ENCODE data around the gene RASSF7.
"Not testable (repeated sequence)": the region's sequence is repeated elsewhere in the genome, so short reads cannot be mapped to it uniquely, and the experiment has no call there.

Gene RASSF7

DNA sequence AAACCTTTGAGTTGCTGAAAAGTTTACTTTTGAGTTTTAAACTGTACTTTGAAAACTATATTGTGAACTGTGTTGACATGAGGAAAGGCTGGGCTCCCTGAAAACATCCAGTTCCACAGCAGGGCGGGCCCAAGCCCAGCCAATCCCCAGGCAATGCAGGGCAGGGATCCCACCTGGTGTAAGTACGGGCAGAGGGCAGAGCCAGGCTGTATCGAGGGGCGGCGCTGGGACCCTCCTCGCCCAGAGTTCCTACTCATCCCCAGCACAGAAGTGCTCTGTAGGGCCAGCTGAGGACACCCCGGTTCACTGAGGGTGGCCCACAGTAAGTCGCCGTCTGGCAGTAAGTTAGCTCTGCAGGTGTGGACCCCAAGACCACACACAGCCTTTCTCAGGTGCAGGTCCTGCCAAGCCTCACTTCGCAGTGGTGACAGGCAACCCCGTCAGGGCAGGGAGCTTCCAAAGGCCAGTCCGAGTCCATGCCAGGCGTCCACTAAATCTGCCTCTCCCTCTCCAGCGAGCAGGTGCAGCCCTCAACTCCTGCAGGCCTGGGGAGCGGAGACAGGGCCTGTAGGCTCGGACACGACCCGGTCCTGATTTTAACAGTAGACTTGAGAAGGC, 6.3 kb downstream of the RASSF7 start:
- no peak for DNase-seq (ENCODE audit: low read depth in 2 of 2)

DNA sequence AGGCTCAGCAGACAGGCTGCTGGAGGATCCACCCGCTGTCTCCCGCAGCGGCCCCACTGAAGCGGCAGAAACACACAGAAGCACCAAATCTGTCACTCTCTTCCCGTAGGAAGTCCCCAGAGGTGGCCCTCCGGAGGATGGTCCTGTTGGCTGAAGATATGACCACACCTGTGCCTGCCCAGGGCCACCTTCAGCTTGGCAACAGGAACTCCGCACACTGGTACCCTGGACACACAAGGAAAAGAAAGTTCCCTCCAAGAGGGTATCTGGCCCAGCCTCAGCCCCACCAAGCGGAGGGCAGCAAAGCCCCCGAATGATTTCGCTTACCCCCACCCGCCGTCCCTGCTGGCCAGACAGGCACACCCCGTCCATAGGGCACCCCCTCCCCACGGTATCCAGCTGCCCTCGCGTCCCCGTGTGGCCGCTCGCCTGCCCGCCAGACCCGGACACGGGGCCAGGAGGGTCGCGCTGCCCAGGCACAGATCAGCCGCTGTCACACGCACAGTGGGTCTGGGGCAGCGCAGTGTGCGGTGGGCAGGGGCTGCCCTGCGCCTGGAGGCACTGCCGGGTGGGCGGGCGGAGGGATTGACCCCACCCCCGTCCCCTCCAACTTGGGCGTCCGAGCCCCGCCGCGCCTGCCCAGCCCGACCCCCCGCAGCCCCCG, 7.0 kb downstream of the RASSF7 start:
- no peak for DNase-seq (ENCODE audit: low read depth in 2 of 2)

DNA sequence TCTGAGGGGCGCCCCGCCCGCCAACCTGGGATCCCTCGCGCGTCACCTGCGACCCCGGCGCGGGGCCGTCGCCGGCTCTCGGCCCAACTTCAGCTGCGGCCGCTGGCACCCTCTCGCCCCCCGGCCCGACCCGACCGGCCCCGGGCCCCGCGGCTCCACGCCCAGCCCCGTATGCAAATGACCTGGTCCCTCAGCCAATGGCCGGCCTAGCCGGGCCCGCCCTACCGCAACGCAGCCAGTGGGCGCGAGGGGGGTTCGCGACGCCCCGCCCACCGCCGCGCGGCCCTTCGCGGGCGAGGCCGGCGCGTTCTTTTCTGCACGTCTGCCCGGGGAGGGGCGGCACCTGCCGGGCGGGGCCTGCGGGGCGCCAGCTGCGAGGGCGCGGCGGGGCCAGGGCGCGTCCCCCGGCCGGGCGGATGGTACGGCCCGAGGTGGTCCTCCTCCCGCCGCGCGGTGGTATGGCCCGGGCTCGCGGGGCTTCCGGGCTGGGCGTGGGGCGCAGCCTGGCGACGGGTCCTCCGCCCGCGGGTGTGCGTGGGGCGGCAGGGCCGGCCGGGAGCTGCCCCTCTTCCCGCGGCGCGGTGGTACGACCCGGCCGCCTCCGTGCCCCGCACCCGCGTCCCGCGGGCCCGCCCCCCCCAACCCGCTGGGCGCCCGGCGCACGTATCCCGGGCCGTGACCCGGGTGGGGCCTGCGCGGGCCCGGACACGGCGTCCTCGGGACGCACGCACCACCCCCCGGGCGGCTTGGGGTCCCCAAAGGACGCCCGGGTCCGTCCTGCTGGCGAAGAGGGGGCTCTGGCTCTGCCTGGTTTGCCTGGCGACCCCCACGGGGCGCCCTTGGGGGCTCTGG, 7.8 kb downstream of the RASSF7 start:
- peak; percentile 89 for DNase-seq (ENCODE audit: low read depth in 2 of 2)

DNA sequence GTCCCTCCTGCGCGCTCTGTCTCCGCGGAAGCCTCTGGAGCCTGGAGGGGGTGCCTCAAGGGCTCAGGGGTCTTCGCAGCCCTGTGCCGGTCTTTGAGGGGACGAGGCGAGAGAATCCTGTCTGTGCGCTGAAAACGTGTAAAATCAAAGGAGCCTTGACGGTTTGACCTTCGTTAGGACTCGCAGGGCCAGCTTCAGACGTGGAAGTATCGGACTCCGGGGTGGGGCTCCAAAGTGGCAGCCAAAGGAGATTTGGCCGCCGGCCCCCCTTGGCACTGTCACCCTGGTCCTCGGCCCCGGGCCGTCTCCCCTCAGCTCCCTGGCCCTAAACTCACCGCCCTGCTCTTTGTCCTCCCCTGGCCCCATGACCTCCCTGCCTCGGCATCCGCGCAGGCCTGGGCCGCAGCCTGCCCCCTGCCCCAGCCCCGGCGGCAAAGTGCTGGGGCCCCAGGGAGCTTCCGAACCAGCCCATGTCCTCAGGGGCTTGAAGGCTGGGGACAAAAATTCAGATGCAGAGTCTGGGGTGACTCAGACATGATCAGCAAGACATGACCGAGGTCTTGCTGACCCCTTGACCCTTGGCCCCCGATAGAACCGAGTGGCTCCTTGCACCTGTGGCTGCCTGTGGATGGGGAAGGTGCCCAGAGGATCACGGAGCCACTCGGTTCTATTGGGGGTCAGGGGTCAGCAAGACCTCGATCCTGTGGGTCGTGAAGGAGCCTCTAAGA, 8.6 kb downstream of the RASSF7 start:
- DNase-seq (ENCODE audit: low read depth in 2 of 2): no peak

DNA sequence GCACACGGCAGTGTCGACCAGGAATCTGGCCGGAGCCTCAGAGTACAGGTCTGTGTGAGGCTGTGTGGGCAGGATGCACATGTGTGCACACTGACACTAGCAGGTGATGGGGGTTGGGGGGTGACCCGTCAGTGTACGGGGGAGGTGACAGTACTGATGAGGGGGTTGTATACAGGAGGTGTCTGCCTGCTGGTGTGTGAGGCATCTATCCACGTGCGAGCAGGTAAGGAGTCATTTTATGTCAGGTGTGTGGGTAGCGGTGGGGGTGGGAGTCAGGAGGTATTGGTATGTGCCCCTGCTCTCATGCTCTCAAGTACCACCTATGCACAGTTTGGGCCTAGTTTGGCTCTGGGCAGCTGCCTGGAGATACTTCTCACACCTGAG, 11.0 kb downstream of the RASSF7 start:
- no peak for DNase-seq (ENCODE audit: low read depth in 2 of 2)

DNA sequence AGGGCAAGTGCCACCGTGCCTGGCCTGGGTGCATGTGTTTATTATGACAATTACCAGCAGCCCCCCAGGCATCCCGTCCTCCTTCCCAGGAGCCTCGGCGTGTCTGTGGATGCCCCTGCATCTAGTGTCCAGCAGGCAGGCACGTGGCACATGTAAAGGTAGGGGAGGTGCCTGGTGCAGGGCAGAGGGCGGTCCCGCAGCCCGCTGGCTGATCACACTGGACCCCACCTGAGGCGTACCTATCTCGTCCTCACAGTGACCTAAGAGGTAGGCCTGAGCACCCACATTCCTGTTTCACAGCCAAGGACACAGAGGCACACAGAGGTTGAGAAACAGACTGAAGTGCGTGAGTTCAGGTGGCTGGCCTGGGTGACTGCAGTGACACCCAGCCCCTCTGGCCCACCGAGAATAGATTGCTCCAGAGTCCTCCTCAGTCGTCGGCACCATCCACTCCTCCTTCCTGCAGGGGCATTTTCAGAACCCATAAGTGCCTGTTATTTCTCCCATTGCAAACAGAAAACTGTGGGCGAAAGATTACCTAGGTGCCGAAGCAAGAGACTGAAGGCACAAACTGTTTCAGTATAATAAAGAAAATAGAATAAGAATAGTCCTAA, 12.5 kb downstream of the RASSF7 start:
- DNase-seq (ENCODE audit: low read depth in 2 of 2): no peak

DNA sequence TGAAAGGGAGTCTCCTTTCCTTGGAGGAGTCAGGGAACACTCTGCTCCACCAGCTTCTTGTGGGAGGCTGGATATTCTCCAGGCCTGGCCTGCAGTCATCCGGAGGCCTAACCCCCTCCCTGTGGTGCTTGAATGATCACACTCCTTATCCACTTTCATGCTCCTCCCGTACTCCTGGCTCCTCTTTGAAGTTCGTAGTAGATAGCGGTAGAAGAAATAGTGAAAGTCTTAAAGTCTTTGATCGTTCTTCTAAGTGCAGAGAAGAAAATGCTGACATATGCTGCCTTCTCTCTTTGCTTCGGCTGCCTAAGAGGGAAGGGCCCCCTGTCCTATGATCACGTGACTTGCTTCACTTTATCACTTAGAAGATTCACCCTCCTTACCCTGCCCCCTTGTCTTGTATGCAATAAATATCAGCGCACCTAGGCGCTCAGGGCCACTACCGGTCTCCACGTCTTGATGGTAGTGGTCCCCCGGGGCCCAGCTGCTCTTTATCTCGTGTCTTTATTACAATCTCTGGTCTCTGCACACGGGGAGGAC, 13.3 kb downstream of the RASSF7 start:
- not testable (repeated sequence) for DNase-seq (ENCODE audit: low read depth in 2 of 2)

DNA sequence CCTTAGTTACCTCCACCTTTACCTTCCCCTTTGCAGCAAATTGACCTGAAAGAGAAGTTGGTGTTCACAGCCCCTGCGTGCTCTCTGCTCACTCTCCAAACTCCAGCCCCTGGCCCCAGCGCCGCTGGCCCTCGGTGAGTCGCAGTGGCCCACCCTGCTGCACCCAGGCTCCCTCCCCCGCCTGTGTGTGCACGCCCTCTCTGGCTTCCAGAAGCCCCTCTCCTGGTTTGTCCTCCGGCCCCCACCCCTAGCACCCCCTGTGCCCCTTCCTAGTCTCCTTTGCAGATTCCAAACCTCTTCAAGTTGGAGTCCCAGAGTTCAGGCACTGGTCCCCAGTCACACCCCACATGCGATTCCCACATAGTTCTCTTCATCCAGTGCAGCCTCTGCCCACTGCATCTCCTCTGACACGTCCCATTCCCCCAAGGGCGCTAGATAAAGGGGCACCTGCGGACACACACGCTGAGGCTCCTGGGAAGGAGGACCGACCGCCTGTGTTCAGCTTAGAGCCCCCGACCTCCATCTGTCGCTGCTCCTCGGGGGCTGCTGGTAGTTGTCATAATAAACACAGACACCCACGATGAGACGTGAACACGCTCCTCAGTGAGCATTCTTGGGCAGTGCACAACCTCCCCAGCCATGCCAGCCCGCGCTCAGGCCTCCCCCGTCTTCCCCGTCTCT, 14.0 kb downstream of the RASSF7 start:
- no peak for DNase-seq (ENCODE audit: low read depth in 2 of 2)

DNA sequence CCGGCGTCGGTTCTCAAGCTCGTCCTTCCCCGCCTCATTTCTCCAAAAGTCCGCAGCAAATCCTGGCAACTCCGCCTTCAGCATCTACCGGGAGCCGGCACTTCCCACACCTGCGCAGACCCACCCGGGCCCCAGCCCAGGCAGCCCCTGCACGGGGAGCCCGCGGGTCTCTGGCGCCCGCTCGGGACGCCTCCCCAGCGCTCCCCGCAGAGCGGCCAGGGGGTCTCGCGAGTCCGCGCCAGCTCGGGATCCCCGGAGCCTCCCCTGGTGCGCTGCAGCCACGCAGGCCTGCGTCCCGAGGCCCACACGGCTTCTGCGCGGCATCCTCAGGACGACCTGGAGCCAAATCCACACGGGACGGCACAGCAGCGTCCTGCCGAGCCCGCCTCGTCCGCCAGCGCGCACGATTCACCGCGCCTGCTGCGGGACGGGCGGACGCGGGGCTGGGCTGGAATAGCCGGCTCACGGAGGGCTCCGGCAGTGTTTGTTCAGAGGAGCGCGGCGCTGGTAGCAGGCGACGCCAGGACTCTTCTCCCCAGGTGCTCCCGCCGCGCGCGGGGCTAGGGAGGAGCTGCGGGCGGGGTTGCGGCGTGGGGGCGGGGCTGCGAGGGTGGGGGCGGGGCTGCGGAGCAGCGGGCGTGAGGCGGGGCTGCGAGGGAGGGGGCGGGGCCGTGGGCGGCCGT, 14.7 kb downstream of the RASSF7 start:
- peak; percentile 14 to 16 for DNase-seq (ENCODE audit: low read depth in 2 of 2)

DNA sequence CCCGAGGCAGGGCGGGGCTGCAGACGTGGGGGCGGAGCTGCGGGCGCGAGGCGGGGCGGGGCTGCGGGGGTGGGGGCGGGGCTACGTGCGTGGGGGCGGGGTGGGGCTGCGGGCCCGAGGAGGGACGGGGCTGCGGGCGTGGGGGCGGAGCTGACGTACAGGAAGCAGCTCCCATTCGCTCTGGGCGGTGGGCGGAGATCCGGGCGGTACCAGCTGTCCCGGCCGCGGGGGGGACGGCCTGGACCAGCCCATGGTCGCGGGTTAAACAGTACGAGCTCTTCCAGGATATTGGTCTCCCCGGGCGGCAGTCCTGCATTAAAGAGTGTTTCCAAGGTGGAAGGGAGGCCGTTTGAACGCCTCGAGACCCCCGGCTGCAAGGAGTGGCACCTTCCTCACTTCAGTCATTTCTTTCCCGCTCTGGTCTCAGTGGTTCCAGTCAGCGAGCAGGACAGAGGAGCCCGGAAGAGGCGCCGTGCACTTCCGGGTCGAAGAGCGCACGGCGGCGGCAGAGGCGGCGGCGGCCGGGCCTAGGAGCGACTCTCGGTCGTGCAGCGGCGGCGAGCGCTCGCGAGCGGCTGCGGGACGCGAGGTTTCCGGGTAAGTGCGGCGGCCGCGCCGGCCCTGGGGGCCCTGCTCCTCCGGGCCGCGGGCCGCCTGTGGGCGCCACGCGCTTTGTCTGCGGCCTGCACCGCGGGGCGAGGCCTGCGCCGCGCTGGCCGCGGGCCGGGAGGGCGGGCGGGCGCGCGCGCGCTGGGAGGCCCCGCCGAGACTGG, 15.4 kb downstream of the RASSF7 start, which contains the start of gene PHRF1:
Gene PHRF1, plus strand, starts transcription at position 475 of the 773 bp plus-strand sequence. CDS start 5,043 bp downstream, outside the sequence.
- DNase-seq (ENCODE audit: low read depth in 2 of 2): peak; percentile 83 to 85

DNA sequence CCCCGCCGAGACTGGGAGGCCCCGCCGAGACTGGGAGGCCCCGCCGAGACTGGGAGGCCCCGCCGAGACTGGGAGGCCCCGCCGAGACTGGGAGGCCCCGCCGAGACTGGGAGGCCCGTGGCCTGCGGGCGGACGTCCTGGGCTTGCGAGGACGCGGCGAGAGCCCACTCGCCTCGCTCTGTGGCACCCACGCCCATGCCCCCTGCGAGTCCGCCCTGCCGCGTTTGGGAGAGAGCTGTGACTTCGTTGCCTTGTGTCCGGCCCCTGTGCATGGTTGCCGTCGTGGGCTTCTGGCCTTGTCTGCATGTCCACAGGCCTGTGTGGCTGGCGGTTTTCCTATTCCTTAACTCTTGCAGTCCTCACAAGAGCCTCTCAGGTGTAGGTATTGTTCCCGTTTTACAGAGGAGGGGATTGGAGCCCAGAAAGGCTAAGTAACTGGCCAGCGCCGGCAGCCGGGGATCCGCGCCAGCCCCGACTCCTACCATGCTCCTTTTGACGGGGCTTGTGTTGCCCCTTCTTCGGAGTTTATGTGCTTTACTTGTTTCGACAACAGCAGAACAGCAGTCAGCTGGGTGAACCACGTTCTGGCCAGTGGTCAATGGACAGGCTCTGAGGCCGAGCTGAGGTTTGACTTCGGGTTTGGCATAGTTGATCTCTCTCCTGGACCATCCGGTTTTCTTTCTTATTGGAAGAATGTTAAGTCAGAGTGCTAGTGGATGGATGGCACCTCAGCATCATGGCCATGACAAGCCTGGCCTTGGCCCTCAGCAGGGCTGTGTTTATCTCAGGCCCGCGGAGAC, 16.2 kb downstream of the RASSF7 start:
- no peak for DNase-seq (ENCODE audit: low read depth in 2 of 2)

DNA sequence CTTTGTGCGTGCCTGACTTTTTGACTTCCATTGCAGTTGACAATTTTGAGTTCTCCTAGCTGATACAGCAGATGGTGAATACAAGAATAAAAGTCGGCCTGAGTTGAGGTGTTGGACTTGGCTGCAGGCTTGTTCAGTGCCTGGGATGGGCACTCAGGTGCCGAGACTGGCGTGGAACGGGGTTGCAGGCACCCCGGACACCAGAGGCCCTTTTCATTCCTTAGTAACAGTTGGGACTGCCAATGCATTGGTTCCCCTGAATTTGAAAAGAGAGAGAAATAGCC, 16.8 kb downstream of the RASSF7 start:
- no peak for DNase-seq (ENCODE audit: low read depth in 2 of 2)

DNA sequence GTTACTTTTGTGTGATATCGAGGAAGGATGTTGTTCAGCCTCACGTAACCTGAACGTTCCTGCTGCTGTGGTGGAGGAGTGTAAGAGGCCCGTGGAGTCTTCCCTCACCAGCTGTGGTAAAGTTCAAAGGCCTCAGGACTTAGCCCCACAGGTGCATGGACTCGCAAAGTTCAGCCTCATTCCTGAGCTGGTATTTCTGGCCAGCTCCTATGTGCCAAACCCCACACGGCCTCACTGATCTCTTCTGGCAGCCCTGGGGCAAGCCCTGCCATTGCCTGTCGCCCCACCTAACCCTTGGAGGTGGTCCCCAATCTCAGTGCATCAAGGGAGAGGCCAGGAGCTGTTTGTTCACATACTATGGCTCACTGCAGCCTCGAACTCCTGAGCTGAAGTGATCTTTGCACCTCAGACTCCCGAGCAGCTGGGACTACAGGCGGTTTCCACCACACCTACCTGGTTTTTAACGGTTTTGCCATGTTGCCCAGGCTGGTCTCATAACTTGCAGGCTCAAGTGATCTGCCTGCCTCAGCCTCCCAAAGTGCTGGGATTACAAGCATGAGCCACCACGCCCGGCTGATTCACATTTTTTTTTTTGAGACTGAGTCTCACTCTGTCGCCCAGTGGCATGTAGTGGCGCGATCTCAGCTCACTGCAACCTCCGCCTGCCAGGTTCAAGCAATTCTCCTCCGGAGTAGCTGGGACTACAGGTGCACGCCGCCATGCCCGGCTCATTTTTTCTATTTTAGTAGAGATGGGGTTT, 17.7 kb downstream of the RASSF7 start:
- no peak for DNase-seq (ENCODE audit: low read depth in 2 of 2)

DNA sequence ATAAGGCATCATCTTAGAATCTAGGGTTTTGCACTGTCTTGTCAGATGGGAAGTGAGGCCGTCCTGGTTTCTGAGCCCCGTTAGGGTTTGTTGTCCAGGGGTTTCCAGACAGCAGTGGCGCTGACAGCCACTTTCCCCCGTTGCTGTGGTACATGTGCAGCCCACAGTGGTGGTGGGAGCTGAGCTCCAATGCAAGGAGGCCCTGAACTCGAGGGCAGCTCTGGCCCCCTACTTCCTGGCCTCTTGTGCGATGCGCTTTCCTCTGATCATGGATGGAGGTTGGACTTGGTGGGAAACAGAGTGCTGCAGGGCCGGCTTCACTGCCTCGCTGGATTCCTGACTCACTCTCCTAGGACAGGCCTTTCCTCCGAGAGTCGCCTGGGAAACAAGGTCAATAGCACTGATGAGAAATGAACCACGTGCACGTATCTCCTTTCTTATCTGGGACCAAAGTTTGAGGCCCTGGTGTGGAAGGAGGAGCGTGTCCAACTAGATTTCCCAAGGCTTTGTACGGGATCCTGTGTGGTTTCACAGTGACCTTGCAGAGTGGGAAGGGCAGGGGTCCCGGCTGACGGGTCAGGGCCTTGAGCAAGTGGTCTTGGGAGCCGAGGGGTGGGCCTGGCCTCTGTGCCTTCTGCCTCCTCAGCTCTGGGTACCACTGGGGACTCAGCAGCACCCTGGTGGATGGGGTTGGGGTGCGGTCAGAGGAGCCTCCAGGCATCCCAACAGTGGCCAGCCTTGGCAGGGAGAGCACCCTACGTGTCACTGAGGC, 19.2 kb downstream of the RASSF7 start:
- no peak for DNase-seq (ENCODE audit: low read depth in 2 of 2)

DNA sequence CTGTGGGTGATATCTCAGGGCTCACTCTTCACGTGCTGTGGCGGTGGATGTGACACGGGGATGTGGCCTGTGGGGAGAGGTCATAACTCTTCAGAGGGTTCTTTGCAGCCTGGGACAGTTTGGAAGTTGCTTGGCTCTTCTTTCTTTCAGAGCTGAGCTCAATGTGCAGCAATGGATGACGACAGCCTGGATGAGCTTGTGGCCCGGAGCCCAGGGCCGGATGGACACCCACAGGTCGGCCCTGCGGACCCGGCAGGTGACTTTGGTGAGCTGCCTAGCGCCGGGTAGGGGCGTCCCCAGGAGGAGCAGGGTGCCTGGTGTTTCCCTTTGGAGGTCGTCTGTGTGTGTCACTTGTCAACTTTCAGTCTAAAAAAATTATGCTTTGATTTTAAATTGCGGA, 20.6 kb downstream of the RASSF7 start:
- DNase-seq (ENCODE audit: low read depth in 2 of 2): no peak

DNA sequence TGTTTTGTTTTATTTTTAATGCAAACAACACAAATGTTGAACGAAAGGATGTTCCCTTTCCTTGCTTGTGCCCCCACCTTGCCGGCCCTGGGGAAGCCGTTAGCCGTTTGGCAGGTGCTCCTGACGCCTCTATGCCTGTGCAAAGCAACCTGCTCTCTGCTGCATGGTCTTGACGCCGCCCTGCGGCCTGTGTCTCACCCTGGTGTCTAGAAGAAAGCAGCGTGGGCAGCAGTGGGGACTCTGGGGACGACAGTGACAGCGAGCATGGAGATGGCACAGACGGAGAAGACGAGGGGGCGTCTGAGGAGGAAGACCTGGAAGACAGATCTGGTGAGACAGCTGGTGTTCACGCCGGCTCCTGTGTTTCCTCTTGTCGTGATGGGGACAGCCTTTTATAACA, 21.0 kb downstream of the RASSF7 start:
- no peak for DNase-seq (ENCODE audit: low read depth in 2 of 2)

DNA sequence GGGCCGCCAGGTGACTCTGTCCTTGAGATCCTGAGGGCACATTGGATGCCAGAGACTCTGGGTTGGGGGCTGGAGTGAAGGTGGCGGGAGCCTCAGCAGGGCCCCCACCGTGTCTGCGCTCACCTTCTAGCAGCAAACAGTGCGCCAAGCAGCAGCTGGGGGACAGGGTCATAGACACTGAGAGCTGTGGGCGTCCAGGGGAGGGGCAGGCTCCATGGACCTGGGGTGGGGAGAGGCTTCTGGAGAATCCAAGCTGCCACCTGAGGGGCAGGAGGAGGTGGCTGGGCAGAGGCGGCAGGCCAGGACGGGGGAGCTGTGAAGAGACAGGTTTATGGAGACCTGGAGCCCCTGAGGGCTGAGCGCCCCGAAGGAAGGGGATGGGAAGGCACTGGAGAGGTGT, 23.5 kb downstream of the RASSF7 start:
- no peak for DNase-seq (ENCODE audit: low read depth in 2 of 2)
